Renal pelvis (tissue), 4 donors: ENCODE data around the gene CNKSR3. TPM values are rescaled to one million over a fixed set of nuclear protein-coding genes. Genes with fewer than 3 reads are reported as not detected.

Experiments used
- DNase-seq: peaks from one replicate; pipeline ENCODE4 v3.0.0-alpha.2; 2013
- polyA plus RNA-seq, 3 donors: library from polyadenylated mRNA; unstranded; fragments of 120-200 nt; gene quantifications; one replicate each; pipeline ENCODE4 v1.2.1, GENCODE V29; 2013; ENCODE audit not compliant: insufficient read length in 3 of 3

Gene CNKSR3
- polyA plus RNA-seq, 3 donors: 51.9 to 62.0 (median 58.3) TPM

- no peak for DNase-seq
These were observed 83.0 kb downstream of the CNKSR3 start for GRCh38 chr6:154427446-154427845.

GRCh38 chr6:154426997-154427396 lies 83.5 kb downstream of the CNKSR3 start:
- no peak for DNase-seq

GRCh38 chr6:154425034-154425433 lies 85.5 kb downstream of the CNKSR3 start:
- no peak for DNase-seq

GRCh38 chr6:154414021-154414813 lies 96.3 kb downstream of the CNKSR3 start:
- DNase-seq: no peak

- no peak for DNase-seq
These were observed 98.2 kb downstream of the CNKSR3 start for GRCh38 chr6:154412106-154412820.

- DNase-seq: no peak
These were observed 99.4 kb downstream of the CNKSR3 start for GRCh38 chr6:154411076-154411475.

- DNase-seq: peak; percentile 91
These were observed 99.8 kb downstream of the CNKSR3 start for GRCh38 chr6:154410619-154411072.

- no peak for DNase-seq
These were observed 101.5 kb downstream of the CNKSR3 start for GRCh38 chr6:154408891-154409500.

GRCh38 chr6:154407440-154407839 lies 103.0 kb downstream of the CNKSR3 start:
- no peak for DNase-seq

- DNase-seq: no peak
These were observed 103.6 kb downstream of the CNKSR3 start for GRCh38 chr6:154406869-154407268.

GRCh38 chr6:154406301-154406700 lies 104.2 kb downstream of the CNKSR3 start:
- no peak for DNase-seq

- DNase-seq: no peak
These were observed 105.6 kb downstream of the CNKSR3 start for GRCh38 chr6:154404791-154405400.

- DNase-seq: no peak
These were observed 106.7 kb downstream of the CNKSR3 start for GRCh38 chr6:154403788-154404187.

GRCh38 chr6:154402081-154402780 lies 108.3 kb downstream of the CNKSR3 start:
- DNase-seq: no peak

GRCh38 chr6:154399097-154399496 lies 111.4 kb downstream of the CNKSR3 start:
- no peak for DNase-seq

- DNase-seq: no peak
These were observed 112.8 kb downstream of the CNKSR3 start for GRCh38 chr6:154397491-154398195.

- no peak for DNase-seq
These were observed 114.6 kb downstream of the CNKSR3 start for GRCh38 chr6:154395878-154396277.

- no peak for DNase-seq
These were observed 115.2 kb downstream of the CNKSR3 start for GRCh38 chr6:154395316-154395715.

GRCh38 chr6:154394571-154394970 lies 115.9 kb downstream of the CNKSR3 start:
- no peak for DNase-seq

- DNase-seq: no peak
These were observed 120.5 kb downstream of the CNKSR3 start for GRCh38 chr6:154390034-154390433.

- no peak for DNase-seq
These were observed 121.7 kb downstream of the CNKSR3 start for GRCh38 chr6:154388803-154389202.
